IPS-NIHi11 (cell line): ENCODE data around the gene ZC3H4.
"Not testable (repeated sequence)": the region's sequence is repeated elsewhere in the genome, so short reads cannot be mapped to it uniquely, and the experiment has no call there.

Experiments used
- DNase-seq: peaks from one replicate; pipeline ENCODE4 v3.0.0; 2012; ENCODE audit warnings: mixed read lengths, low spot score

Gene ZC3H4

DNA sequence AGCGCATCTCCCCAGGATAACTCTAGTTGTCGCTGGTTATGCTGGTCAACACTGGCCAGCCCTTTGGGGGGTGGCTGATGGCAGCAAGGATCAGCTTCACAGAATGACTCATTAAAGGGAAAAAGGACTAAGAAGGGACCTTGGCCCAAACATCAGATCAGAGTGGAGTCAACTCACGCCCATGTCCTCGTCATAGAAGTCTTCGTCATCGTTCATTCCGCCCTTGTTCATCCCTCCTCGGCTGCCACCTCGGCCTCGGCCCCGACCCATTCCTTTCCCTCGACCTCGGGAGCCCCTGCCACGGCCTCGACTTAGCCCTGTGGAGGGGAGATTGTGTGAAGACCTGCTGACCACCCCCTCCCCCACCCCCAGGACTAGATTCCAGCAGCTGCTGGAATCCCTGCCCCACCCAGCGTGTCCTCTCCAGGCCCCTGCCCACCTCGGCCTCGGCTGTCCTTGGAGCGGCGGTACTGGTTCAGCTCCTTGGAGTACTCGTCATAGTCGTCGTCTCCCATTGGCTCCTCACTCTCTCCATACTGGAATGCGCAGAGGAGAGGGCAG is 28.6 kb downstream of the ZC3H4 start:
- DNase-seq, result no peak

GRCh38 chr19:47082493-47082892 is 31.1 kb downstream of the ZC3H4 start:
- DNase-seq, result no peak

- DNase-seq, result no peak
Observed at GRCh38 chr19:47081095-47081494, 32.5 kb downstream of the ZC3H4 start.

GRCh38 chr19:47078351-47078750 is 35.2 kb downstream of the ZC3H4 start:
- not testable (repeated sequence) for DNase-seq

DNA sequence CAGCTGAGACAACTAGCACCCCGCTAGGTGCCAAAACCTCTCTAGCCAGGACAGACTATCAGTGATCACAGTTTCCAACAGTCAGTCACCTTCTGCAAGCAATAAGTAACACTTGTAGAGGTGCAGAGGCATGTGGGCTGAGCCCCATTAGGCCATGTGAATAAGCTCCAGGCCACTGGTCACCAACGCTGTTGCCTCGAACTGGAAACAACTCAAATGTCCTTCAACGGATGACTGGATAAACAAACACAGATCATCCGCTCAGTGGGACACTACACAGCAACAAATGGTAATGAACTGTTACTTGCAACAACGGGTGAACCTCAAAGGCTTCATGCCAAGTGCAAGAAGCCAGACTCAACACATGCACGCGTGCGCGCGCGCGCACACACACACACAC is 37.6 kb downstream of the ZC3H4 start:
- no peak for DNase-seq

- DNase-seq, result no peak
Observed at GRCh38 chr19:47075179-47075810, 38.3 kb downstream of the ZC3H4 start.

DNA sequence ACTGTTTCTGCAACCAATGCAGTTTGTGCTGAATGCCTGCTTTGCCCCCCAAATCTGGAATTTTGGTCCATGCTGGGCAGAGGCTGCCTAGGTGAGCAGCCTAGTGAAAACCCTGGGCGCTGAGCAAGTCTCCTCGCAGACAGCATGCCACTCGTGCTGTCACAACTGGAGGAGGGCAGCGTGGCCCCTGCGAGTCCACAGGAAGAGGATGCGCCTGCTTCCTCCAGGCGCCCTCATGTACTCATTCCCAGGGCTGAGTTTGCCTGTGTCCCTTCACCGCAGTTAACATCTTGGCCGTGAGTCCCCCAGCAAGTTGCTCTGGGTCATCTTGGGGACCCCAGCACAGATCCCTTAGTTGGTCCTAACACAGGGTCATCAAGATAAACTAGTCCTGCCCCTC is 39.0 kb downstream of the ZC3H4 start:
- DNase-seq, result no peak

DNA sequence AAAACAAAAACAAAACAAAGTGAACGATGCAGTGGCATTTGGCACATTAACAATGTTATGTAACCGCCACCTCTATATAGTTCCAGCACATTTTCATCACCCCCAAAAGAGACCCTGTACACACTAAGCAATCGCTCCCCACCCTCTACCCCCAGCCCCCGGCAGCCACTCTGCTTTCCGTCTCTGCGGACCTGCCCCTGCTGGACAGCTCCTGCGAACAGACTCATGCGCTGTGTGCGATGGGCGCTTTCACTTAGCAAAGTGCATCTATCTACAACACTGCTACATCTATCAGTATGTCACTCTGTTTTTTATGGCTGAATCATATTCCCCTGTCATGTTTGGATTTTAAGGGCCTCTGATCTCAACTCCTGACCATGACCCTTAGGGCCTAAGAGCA is 40.0 kb downstream of the ZC3H4 start:
- DNase-seq, result no peak

GRCh38 chr19:47072323-47072722 is 41.3 kb downstream of the ZC3H4 start:
- DNase-seq, result no peak

DNA sequence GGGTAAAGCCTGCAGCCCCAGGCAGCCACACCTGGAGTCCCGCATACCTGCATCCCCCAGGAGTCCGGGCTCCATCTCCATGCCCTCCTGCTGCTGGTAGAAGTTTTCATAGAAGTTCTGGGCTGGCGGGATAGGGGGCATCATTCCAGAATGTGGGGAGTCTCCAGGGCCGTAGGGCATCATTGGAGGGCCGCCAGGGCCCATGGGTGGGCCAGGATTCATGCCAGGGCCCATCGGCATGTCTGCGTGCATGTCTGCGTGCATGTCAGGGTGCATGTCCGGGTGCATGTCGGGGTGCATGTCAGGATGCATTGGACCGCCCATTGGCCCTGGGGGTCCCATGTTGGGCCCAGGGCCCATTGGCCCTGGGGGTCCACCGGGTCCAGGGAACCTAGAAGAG is 41.8 kb downstream of the ZC3H4 start:
- DNase-seq, result no peak

- no peak for DNase-seq
Observed at GRCh38 chr19:47070756-47071155, 42.8 kb downstream of the ZC3H4 start.

DNA sequence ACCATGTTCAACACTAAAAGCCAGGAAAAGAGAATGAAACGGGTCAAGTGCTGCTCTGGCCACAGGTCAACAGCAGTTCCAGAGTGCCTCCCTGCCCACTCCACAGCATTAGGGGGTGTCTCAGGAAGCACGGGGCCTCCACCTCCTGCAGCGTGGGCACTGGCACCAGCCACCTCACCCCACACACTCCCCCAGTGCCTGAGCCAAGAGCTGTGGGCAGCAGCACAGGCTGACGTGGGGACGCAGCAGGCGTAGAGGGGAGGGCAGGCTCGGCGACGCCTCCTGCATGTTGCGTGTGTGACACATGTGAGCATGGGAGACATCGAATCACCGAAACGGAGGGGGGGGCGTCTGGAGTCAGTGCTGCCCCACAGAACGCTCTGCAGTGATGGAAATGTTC is 43.8 kb downstream of the ZC3H4 start:
- DNase-seq, result no peak

DNA sequence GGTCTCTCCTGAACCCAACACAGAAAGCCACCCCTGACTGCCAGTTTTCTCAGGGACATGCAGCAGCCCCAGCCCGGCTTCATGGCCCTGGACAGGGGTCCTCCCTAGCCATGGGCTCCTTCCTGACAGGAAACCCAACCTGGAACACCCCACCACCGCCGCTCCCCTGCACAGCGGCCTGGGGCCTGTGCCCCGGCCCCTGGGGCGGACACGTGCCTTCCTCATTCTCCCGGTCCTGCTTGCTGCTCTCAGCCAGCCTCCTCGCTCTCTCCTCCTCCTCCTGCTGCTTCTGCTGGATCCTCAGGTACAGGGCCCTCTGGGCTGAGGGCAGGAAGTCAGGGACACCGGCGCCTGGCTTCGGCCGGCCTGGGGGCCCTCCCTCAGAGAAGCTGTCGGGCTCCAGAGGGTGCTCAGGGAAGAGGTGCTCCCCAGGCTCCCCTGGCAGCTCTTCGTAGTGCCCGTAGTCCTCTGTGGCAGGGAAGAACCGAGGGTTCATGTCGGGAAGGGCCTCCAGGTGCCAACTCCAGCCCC is 44.6 kb downstream of the ZC3H4 start:
- no peak for DNase-seq

- no peak for DNase-seq
Observed at GRCh38 chr19:47068246-47068645, 45.3 kb downstream of the ZC3H4 start.

GRCh38 chr19:47067215-47067847 is 46.2 kb downstream of the ZC3H4 start:
- DNase-seq, result no peak

- no peak for DNase-seq
Observed at GRCh38 chr19:47066376-47067214, 47.0 kb downstream of the ZC3H4 start.

DNA sequence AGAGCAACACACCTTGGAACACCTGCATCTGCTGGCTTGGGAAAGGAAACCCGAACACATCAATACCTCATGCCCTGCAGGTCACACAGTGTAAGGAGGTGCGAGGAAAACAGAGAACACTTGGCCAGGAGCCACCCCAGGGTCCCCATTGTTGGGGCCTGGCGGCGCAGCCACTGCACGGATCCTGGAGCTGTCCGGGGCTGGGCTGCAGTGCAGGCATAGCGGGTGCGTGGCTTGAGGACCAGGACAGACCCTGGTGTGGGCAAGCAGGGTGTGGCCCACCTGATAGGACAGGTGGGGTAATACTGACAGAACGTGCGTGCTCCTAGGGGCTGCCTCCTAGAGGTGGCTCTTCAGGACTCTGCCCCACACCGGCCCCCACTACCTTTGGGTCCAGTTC is 48.3 kb downstream of the ZC3H4 start:
- DNase-seq, result no peak

DNA sequence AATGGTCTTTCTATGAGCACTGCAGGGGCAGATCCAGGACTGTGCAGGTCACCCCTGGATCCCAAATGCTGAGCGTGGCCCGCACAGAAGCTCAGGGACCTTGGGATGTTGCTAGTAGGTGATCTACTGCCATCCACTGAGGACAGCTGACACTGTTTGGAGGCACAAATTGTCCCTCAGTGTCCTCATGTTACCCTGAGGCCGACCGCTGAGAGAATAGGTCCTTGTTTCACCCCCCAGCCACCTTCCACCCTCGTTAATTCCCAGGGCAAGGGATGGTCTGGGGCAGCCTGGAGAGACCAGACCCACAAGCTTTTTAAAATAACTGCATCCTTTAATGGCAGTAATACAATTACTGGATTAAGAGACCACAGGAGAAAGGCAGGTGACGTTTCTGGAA is 49.7 kb downstream of the ZC3H4 start:
- DNase-seq, result no peak

DNA sequence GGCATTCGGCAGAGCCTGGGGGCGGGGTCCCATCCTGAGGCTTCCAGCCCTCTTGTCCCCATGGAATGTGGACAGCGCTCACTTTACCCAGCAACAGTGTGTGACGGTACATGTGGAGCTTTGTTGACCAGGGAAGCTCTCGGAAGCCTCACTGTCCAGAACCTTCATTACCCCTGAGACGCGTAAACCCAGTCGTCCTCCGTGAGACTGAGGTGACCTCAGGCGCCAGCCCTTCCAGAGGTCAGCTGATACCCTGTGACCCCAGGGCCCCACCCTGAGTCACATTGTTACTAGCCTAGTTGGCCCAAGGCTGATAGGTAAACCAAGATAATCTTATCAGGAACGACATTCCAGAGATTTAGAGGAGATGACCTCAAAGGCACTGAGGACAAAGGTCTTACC is 55.0 kb downstream of the ZC3H4 start:
- DNase-seq, result no peak

DNA sequence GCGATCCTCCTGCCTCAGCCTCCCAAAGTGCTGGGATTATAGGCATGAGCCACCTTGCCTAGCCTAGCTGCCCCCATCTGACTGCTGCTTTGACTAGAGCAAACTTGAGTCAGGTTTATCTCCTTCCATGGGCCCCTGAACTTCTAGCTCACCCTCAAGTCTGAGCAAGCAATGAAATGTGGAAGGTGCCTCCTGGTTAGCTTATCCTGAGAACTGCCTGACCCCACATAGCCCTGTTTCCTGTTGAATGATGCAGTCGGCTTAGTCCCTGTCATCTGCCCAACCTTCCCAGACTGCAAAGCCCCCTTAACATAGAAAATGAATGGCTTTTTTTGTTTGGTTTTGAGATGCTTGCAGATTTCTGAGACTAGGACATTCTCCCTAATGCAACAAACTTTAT is 56.2 kb downstream of the ZC3H4 start:
- no peak for DNase-seq

DNA sequence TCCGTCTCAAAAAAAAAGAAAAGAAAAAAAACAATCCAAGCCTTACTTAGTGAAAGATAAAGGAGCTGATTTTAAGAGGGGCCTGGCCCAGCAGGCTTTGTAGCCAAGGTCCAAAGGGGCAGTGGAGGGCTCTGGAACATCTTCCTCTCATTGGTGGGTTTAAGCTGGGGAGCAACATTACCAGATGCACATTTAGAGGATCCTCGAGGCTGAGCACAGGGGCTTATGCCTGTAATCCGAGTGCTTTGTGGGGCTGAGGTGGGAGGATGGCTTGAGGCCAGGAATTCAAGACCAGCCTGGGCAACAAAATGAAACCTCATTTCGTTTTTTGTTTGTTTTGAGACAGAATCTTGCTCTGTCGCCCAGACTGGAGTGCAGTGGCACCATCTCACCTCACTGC is 57.2 kb downstream of the ZC3H4 start:
- DNase-seq, result no peak

GRCh38 chr19:47050562-47050961 is 63.0 kb downstream of the ZC3H4 start:
- not testable (repeated sequence) for DNase-seq

GRCh38 chr19:47049307-47049700 is 64.3 kb downstream of the ZC3H4 start:
- DNase-seq, result no peak
